ENCODE data around the gene RALGAPA2. TPM values are rescaled to one million over a fixed set of nuclear protein-coding genes. Genes with fewer than 3 reads are reported as not detected.

RALGAPA2 gene
- total RNA-seq, 2 donors from 2014 or later = 40.2 to 45.4 TPM

- no peaks in the 10 kb centered on the region for H3K9me3 ChIP-seq
- no peak overlapping the region for H3K4me3 ChIP-seq
- H3K27ac ChIP-seq = no peak overlapping the region
- no peaks in the 10 kb centered on the region for H3K27me3 ChIP-seq
- H3K4me1 ChIP-seq = peaks cover 10% of the 10 kb centered on the region
- ATAC-seq (no peak), DNase-seq (no peak)
- peaks cover 0 to under 1% of the 10 kb centered on the region in 2 donors for H3K36me3 ChIP-seq (replicated peaks in 1 of 2; ENCODE audit: insufficient read depth in 1 of 2, low read depth in 2 of 2)
- intact Hi-C loops (cut with DNase I) = no loop called here
- TF ChIP-seq CTCF (IDR thresholded peaks at IDR 0.05) (no peak), POLR2A (IDR thresholded peaks at IDR 0.05) (no peak)
Observed at GRCh38 chr20:20519269-20519668, 193.2 kb downstream of the RALGAPA2 start.

GRCh38 chr20:20518263-20518662, 194.2 kb downstream of the RALGAPA2 start:
- H3K4me3 ChIP-seq = no peak overlapping the region
- intact Hi-C loops (cut with DNase I) = no loop called here
- no peak overlapping the region for H3K27ac ChIP-seq
- H3K27me3 ChIP-seq = no peaks in the 10 kb centered on the region
- H3K9me3 ChIP-seq = no peaks in the 10 kb centered on the region
- TF ChIP-seq CTCF (IDR thresholded peaks at IDR 0.05) (no peak), POLR2A (IDR thresholded peaks at IDR 0.05) (no peak)
- DNase-seq (no peak), ATAC-seq (no peak)
- peaks cover 10% of the 10 kb centered on the region for H3K4me1 ChIP-seq
- H3K36me3 ChIP-seq (replicated peaks in 1 of 2; ENCODE audit: insufficient read depth in 1 of 2, low read depth in 2 of 2) = no peaks in the 10 kb centered on the region
- 95% methylated on average over 8 of the region's 8 CpGs for WGBS, 2 donors

- H3K36me3 ChIP-seq (replicated peaks in 1 of 2; ENCODE audit: insufficient read depth in 1 of 2, low read depth in 2 of 2) = no peaks in the 10 kb centered on the region
- H3K27ac ChIP-seq = no peak overlapping the region
- H3K4me3 ChIP-seq = no peak overlapping the region
- TF ChIP-seq POLR2A (IDR thresholded peaks at IDR 0.05) (no peak), CTCF (IDR thresholded peaks at IDR 0.05) (no peak)
- WGBS, 2 donors = 19 to 25% methylated on average over 2 of the region's 2 CpGs
- no peak for ATAC-seq
- intact Hi-C loops (cut with DNase I) = no loop called here
- no peaks in the 10 kb centered on the region for H3K27me3 ChIP-seq
- no peak for DNase-seq
- H3K9me3 ChIP-seq = no peaks in the 10 kb centered on the region
- peaks cover 10% of the 10 kb centered on the region for H3K4me1 ChIP-seq
Observed at GRCh38 chr20:20517296-20517695, 195.1 kb downstream of the RALGAPA2 start.

- Histone ChIP-seq H3K4me1 (peaks cover 10% of the 10 kb centered on the region), H3K27ac (no peak overlapping the region), H3K9me3 (no peaks in the 10 kb centered on the region), H3K36me3 (replicated peaks in 1 of 2; ENCODE audit: insufficient read depth in 1 of 2, low read depth in 2 of 2) (peaks cover 0 to 7% of the 10 kb centered on the region in 2 donors), H3K27me3 (no peaks in the 10 kb centered on the region), H3K4me3 (no peak overlapping the region)
- intact Hi-C loops (cut with DNase I) = no loop called here
- TF ChIP-seq POLR2A (IDR thresholded peaks at IDR 0.05) (no peak), CTCF (IDR thresholded peaks at IDR 0.05) (no peak)
- 100% methylated on average over 1 of the region's 1 CpG for WGBS, 2 donors
- ATAC-seq (no peak), DNase-seq (no peak)
Observed at GRCh38 chr20:20513720-20514119, 198.7 kb downstream of the RALGAPA2 start.

GRCh38 chr20:20505554-20505953, 206.9 kb downstream of the RALGAPA2 start:
- H3K36me3 ChIP-seq (replicated peaks in 1 of 2; ENCODE audit: insufficient read depth in 1 of 2, low read depth in 2 of 2) = peaks cover 0 to 16% of the 10 kb centered on the region in 2 donors
- no peak for TF ChIP-seq CTCF (IDR thresholded peaks at IDR 0.05)
- no peak for TF ChIP-seq POLR2A (IDR thresholded peaks at IDR 0.05)

More at GRCh38 chr20:20505554-20505953, 206.9 kb downstream of the RALGAPA2 start:
- Histone ChIP-seq H3K27ac (no peak overlapping the region), H3K4me3 (no peak overlapping the region), H3K4me1 (no peaks in the 10 kb centered on the region), H3K9me3 (no peaks in the 10 kb centered on the region), H3K27me3 (no peaks in the 10 kb centered on the region)
- ATAC-seq (no peak), DNase-seq (no peak)
- intact Hi-C loops (cut with DNase I) = no loop called here
- 78 to 86% methylated on average over 2 of the region's 2 CpGs for WGBS, 2 donors

All from body of pancreas (tissue), 4 donors.